GM12864 (cell line): ENCODE measurements around the gene SYT8.

Experiments used
- DNase-seq: peaks from one replicate; pipeline ENCODE4 v3.0.0-alpha.2; 2011; ENCODE audit warnings: low read depth
- H3K4me3 ChIP-seq: 2 replicates; pipeline ENCODE4 v1.5.1; 2011; ENCODE audit warnings: mild to moderate bottlenecking, low read depth, low read length, control low read depth
- TF ChIP-seq, protein P1 (sequence below): IDR thresholded peaks from 2 replicates; pipeline ENCODE4 v1.5.1; 2011; ENCODE audit warnings: low read depth, mild to moderate bottlenecking, moderate library complexity, low read length, control low read depth, inconsistent platforms; ENCODE audit errors: missing control alignments

The SYT8 gene

DNA sequence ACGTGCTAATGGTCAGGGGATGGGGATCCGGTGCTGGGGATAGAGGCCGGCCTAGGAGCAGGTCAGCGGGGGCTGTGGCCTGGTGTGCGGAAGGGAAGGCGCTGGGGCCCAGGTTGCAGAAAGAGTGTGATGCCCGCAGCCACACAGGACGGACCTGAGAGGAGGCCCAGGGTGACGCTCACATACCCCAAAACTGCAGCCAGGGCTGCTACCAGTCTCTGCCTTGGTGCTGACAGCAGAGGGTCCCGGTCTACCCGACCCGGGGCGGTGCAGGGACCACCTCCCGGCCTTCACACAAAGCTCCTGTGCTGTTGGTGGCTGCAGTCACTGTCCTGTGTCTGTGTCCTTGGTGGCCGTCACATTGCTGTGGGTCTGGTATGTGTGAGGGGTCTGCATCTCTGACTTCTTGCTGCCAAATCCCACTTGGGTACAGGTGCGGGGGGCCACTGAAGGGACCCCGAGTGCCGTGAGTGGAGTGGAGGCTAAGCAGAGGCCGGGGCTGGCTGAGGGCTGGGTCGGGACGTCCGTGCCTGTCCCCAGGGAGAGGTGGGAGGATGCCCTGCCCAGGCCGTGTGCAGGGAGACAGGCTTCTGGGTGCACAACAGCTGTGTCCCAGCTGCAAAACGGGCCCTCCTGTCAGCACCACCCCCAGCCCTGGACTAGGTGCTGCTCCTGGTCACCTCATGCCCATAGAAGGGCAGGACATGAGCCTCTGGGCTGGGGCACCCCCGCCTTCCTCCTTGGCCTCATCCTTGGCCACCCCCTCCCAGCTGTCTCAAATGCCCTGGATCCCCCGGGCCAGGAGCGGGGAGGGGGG lies 19.6 kb downstream of the SYT8 start:
- H3K4me3 ChIP-seq: peak overlapping the region; percentile 82
- peak; percentile 26 for DNase-seq
- TF ChIP-seq, protein P1, sequence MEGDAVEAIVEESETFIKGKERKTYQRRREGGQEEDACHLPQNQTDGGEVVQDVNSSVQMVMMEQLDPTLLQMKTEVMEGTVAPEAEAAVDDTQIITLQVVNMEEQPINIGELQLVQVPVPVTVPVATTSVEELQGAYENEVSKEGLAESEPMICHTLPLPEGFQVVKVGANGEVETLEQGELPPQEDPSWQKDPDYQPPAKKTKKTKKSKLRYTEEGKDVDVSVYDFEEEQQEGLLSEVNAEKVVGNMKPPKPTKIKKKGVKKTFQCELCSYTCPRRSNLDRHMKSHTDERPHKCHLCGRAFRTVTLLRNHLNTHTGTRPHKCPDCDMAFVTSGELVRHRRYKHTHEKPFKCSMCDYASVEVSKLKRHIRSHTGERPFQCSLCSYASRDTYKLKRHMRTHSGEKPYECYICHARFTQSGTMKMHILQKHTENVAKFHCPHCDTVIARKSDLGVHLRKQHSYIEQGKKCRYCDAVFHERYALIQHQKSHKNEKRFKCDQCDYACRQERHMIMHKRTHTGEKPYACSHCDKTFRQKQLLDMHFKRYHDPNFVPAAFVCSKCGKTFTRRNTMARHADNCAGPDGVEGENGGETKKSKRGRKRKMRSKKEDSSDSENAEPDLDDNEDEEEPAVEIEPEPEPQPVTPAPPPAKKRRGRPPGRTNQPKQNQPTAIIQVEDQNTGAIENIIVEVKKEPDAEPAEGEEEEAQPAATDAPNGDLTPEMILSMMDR: no peak

DNA sequence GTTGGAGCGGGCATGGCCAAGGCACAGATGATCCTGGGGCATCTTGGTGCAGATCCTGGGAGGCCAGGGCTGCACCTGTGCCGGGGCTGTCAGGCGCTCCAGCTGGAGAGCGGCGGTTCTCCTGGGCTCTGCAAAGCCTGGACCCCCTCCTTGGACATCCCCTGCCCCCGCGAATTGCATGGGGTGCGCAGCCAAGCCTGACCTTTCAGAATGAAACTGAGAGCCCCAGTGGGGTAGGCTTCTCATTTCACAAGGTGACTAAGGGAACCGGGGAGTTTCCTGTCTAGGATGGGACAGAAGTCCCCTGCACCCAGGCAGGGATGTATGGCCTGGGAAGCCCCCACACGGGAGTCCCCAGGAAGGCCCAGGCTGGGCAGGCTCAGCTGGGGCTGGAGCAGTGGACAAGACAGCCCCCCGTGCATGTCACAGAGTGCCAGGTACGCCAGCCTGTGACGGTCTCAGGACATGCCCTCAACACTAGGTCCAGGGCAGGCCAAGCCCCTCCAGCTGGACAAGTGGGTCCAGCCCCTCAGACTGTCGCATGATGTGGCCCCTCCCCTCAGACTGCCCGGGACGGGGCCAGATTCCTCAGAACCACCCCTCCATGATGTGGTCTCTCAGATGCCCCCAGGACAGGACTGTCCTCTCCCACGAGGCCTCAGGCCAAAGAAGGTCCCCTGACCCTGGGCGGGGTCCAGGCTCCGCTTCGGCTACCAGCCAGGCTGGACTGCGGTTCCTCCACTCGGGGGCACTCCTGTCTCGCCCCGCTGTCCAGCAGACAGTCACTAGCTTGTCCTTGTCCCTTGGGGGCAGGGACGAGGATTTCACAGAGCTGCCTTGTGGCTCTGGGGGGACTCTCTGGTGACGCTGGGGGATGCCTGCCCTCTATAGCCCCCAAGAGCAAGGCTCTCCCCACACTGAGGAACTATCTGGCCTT lies 20.4 kb downstream of the SYT8 start:
- peak overlapping the region; percentile 82 for H3K4me3 ChIP-seq
- DNase-seq: peak; percentile 61
- TF ChIP-seq, protein P1: no peak

DNA sequence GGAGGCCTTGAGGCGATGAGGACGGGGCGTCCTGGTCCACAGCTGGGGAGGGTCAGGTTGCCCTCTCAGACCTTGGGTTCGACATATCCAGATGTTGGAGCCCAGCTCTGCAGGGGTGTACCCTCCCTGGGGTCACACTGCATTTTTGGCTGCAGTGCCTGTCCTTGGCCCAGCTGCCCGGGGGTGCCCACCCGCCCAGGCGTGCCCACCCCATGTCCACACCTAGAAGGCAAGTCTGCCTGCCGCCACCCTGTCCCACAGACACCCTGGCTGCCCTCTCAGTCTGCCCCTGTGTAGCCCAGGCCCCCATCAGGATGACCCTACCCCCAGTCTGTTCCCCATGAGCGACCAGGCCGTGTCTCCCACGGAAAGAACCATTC lies 21.1 kb downstream of the SYT8 start:
- TF ChIP-seq, protein P1: no peak
- DNase-seq: no peak
- peak overlapping the region; percentile 82 for H3K4me3 ChIP-seq

DNA sequence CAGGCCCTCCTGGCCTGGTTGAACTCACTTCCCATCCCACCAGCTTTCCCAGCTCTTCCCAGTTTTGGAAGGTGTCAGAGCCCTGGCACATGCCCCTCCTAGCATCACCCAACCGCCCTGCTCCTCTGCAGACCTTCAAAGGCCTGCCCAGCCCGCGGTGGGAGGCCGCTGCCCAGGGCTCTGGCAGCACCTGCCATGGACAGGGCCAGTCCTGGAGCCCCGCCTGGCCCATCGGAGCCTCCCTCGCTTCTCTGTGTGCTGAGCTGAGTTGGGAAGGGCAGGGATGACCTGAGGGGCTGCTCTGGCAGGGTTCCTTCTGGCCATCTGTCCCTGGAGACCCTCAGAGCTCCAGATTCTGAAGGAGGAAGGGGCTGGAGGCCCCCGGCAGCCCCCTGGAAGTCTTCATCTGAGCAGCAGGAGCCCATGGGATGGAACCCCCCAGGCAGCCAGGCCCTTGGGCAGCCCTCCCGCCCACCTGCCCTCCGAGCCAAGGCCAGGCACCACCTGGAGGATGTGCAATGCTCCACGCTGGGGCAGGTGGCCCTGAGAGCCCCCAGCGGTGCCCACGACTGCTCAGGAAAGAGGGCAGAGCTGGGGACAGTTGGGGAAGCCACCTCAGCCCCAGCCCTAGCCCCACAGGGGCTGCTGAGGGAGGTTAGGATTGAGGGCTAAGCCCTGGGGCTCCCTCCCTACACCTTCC lies 21.7 kb downstream of the SYT8 start:
- TF ChIP-seq, protein P1: no peak
- H3K4me3 ChIP-seq: peak overlapping the region; percentile 82
- no peak for DNase-seq

DNA sequence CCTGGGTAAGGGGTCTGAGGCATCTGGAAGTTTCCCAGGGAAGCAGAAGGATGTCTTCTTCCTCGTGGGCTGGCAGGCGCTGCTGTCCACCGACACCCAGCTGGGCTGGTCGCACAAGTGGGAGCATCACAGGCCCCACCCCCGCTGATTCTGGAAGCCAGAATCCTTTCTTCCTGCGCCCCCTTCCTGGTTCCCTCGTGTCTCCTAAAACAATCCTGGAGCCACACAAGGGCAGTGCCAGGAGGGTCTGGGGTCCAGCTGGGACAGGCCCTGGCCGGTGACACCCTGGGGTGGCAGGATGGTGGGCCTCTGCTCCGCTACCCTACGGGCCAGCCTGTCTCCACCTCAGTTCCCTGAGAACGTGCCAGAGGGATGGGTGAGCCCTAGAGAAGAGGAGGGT lies 22.3 kb downstream of the SYT8 start:
- TF ChIP-seq, protein P1: no peak
- DNase-seq: no peak
- H3K4me3 ChIP-seq: no peak overlapping the region

DNA sequence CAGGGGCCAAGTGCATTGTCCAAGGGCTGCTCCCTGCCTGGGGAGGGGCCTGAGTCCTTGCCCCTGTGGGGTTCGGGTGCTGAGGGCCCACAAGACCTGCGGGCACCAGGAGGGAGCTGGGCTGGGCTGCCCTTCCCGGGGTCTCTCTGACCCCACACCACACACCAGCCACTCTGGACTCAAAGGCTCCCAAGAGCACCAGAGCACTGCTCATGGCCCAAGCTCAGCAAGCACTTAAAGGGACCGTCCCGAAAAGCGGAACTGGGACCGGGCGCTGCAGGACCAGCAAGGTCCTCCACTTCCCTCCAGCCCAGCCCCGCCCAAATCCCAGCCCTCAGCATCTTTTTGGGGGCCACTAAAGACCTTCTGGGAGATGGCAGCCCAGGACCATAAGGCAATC lies 23.4 kb downstream of the SYT8 start:
- no peak for DNase-seq
- TF ChIP-seq, protein P1: no peak
- H3K4me3 ChIP-seq: no peak overlapping the region
